WTC11 (cell line): Measurements from ENCODE around the gene GPR149. TPM values are rescaled to one million over a fixed set of nuclear protein-coding genes. Genes with fewer than 3 reads are reported as not detected.
A peak's percentile ranks its signal among the peaks of the same experiment; 100 is the strongest.

Experiments
- CBFB ChIP-seq: sonication (generic); formaldehyde crosslinking; IDR thresholded peaks from 2 replicates; pipeline ENCODE4 v1.8.1; 2022; ENCODE audit warnings: mild to moderate bottlenecking, low read depth, missing genetic modification reagents
- FOXK1 ChIP-seq: sonication (generic); formaldehyde crosslinking; IDR thresholded peaks from 2 replicates; pipeline ENCODE4 v1.8.0; 2022; ENCODE audit warnings: mild to moderate bottlenecking, moderate library complexity, missing genetic modification reagents
- HMGA2 ChIP-seq: fragments of 250-450 bp; sonication (Bioruptor Pico); IDR thresholded peaks from 2 replicates; pipeline ENCODE4 v1.4.0; 2021; ENCODE audit warnings: mild to moderate bottlenecking, moderate library complexity
- JUN ChIP-seq: sonication (generic); formaldehyde crosslinking; IDR thresholded peaks from 2 replicates; pipeline ENCODE4 v1.8.0; 2023; ENCODE audit warnings: mild to moderate bottlenecking, missing genetic modification reagents
- NR2C2 ChIP-seq: sonication (generic); formaldehyde crosslinking; IDR thresholded peaks from 2 replicates; pipeline ENCODE4 v1.8.0; 2022; ENCODE audit warnings: mild to moderate bottlenecking, missing genetic modification reagents
- PRRX2 ChIP-seq: fragments of 250-450 bp; sonication (Bioruptor Pico); IDR thresholded peaks from 2 replicates; pipeline ENCODE4 v1.8.0; 2021; ENCODE audit warnings: mild to moderate bottlenecking
- RELA ChIP-seq: sonication (generic); formaldehyde crosslinking; IDR thresholded peaks from 2 replicates; pipeline ENCODE4 v1.8.1; 2022; ENCODE audit warnings: missing genetic modification reagents, mild to moderate bottlenecking, borderline replicate concordance
- RORB ChIP-seq: fragments of 250-450 bp; sonication (Bioruptor Pico); IDR thresholded peaks from 2 replicates; pipeline ENCODE4 v1.9.0; 2021; ENCODE audit warnings: mild to moderate bottlenecking
- TCF7 ChIP-seq: sonication (generic); formaldehyde crosslinking; IDR thresholded peaks from 2 replicates; pipeline ENCODE4 v1.8.0; 2022; ENCODE audit warnings: mild to moderate bottlenecking, low read depth, missing genetic modification reagents, moderate library complexity
- ZNF219 ChIP-seq: sonication (generic); formaldehyde crosslinking; IDR thresholded peaks from 2 replicates; pipeline ENCODE4 v1.8.0; 2023; ENCODE audit warnings: missing genetic modification reagents, mild to moderate bottlenecking, borderline replicate concordance
- total RNA-seq: library from RNA; stranded (reverse); gene quantifications from 3 replicates; pipeline ENCODE4 v1.2.3, GENCODE V29; 2021
- TF ChIP-seq, protein P1 (sequence below): fragments of 250-450 bp; sonication (Bioruptor Pico); IDR thresholded peaks from 2 replicates; pipeline ENCODE4 v1.9.0; 2021; ENCODE audit warnings: mild to moderate bottlenecking
- TF ChIP-seq, protein P2 (sequence below): sonication (generic); formaldehyde crosslinking; conservative IDR thresholded peaks from 2 replicates; pipeline ENCODE4 v1.8.1; 2022; ENCODE audit warnings: mild to moderate bottlenecking, missing genetic modification reagents
- TF ChIP-seq, protein P3 (sequence below): sonication (generic); formaldehyde crosslinking; IDR thresholded peaks from 2 replicates; pipeline ENCODE4 v1.8.1; 2023; ENCODE audit warnings: mild to moderate bottlenecking, missing genetic modification reagents, borderline replicate concordance
- TF ChIP-seq, protein P4 (sequence below): sonication (generic); formaldehyde crosslinking; IDR thresholded peaks from 2 replicates; pipeline ENCODE4 v1.8.1; 2023; ENCODE audit warnings: mild to moderate bottlenecking, moderate library complexity, missing genetic modification reagents
- TF ChIP-seq, protein P5 (sequence below): sonication (generic); formaldehyde crosslinking; IDR thresholded peaks from 2 replicates; pipeline ENCODE4 v1.8.0; 2022; ENCODE audit warnings: missing genetic modification reagents
- TF ChIP-seq, protein P6 (sequence below): sonication (generic); formaldehyde crosslinking; IDR thresholded peaks from 2 replicates; pipeline ENCODE4 v1.8.1; 2022; ENCODE audit warnings: low read depth, missing genetic modification reagents, borderline replicate concordance
- TF ChIP-seq, protein P7 (sequence below): sonication (generic); formaldehyde crosslinking; IDR thresholded peaks from 2 replicates; pipeline ENCODE4 v1.8.1; 2022; ENCODE audit warnings: mild to moderate bottlenecking, moderate library complexity, missing genetic modification reagents

GPR149 gene
- total RNA-seq, 1 experiment from 2014 or later, result not detected

DNA sequence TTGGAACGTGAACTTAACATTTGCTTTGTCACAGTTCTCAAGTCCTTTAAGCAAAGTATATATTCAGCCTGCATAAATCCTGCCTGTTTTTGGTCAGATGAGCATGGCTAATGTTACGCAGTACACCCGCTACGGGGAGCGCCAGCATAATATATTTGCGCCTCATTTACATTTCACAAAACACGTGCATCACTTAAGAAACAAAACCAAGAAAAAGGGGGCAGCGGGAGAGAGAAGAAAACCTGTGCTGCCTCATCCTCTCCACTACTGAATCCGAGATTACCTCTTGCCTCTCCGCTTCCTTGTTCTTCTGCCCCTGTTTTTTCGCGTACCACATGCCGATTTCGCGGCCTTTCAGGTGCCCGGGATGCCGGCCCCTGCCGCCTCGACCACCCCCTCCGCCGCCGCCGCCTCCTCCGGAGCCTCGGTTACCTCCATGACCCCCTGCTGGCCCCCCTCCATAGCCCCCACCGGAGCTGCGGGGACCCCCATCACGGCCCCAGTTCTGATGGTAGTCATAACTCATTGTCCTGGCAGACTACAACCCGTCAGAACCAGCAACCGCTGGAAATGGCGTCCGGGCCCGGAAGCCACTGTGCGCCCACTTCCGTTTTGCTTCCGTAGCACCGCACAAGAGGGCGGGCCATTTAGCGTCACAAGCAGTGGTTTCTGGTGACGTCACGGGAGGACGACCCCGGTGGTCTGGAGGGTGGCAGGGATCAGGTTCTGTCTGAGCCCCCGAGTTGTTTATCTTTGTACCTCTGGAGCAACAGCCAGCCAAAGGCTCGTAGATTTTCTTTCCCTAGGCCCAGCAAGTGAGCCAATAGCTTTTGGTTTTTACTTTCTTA, 105.9 kb downstream of the GPR149 start, which contains the start of gene DHX36 (continued):
- TF ChIP-seq, protein P1, sequence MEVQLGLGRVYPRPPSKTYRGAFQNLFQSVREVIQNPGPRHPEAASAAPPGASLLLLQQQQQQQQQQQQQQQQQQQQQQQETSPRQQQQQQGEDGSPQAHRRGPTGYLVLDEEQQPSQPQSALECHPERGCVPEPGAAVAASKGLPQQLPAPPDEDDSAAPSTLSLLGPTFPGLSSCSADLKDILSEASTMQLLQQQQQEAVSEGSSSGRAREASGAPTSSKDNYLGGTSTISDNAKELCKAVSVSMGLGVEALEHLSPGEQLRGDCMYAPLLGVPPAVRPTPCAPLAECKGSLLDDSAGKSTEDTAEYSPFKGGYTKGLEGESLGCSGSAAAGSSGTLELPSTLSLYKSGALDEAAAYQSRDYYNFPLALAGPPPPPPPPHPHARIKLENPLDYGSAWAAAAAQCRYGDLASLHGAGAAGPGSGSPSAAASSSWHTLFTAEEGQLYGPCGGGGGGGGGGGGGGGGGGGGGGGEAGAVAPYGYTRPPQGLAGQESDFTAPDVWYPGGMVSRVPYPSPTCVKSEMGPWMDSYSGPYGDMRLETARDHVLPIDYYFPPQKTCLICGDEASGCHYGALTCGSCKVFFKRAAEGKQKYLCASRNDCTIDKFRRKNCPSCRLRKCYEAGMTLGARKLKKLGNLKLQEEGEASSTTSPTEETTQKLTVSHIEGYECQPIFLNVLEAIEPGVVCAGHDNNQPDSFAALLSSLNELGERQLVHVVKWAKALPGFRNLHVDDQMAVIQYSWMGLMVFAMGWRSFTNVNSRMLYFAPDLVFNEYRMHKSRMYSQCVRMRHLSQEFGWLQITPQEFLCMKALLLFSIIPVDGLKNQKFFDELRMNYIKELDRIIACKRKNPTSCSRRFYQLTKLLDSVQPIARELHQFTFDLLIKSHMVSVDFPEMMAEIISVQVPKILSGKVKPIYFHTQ (CRISPR knock-in tag), result no peak
- TF ChIP-seq, protein P2, sequence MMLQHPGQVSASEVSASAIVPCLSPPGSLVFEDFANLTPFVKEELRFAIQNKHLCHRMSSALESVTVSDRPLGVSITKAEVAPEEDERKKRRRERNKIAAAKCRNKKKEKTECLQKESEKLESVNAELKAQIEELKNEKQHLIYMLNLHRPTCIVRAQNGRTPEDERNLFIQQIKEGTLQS (CRISPR knock-in tag), result no peak
- TF ChIP-seq RORB (CRISPR knock-in tag) (no peak), NR2C2 (CRISPR knock-in tag) (no peak), CBFB (CRISPR knock-in tag) (no peak), JUN (CRISPR knock-in tag) (no peak), RELA (no peak), PRRX2 (no peak), TCF7 (no peak), FOXK1 (CRISPR knock-in tag) (peak; percentile 76), ZNF219 (CRISPR knock-in tag) (no peak), HMGA2 (no peak)
- TF ChIP-seq, protein P3, sequence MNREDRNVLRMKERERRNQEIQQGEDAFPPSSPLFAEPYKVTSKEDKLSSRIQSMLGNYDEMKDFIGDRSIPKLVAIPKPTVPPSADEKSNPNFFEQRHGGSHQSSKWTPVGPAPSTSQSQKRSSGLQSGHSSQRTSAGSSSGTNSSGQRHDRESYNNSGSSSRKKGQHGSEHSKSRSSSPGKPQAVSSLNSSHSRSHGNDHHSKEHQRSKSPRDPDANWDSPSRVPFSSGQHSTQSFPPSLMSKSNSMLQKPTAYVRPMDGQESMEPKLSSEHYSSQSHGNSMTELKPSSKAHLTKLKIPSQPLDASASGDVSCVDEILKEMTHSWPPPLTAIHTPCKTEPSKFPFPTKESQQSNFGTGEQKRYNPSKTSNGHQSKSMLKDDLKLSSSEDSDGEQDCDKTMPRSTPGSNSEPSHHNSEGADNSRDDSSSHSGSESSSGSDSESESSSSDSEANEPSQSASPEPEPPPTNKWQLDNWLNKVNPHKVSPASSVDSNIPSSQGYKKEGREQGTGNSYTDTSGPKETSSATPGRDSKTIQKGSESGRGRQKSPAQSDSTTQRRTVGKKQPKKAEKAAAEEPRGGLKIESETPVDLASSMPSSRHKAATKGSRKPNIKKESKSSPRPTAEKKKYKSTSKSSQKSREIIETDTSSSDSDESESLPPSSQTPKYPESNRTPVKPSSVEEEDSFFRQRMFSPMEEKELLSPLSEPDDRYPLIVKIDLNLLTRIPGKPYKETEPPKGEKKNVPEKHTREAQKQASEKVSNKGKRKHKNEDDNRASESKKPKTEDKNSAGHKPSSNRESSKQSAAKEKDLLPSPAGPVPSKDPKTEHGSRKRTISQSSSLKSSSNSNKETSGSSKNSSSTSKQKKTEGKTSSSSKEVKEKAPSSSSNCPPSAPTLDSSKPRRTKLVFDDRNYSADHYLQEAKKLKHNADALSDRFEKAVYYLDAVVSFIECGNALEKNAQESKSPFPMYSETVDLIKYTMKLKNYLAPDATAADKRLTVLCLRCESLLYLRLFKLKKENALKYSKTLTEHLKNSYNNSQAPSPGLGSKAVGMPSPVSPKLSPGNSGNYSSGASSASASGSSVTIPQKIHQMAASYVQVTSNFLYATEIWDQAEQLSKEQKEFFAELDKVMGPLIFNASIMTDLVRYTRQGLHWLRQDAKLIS (CRISPR knock-in tag), result no peak
- TF ChIP-seq, protein P4, sequence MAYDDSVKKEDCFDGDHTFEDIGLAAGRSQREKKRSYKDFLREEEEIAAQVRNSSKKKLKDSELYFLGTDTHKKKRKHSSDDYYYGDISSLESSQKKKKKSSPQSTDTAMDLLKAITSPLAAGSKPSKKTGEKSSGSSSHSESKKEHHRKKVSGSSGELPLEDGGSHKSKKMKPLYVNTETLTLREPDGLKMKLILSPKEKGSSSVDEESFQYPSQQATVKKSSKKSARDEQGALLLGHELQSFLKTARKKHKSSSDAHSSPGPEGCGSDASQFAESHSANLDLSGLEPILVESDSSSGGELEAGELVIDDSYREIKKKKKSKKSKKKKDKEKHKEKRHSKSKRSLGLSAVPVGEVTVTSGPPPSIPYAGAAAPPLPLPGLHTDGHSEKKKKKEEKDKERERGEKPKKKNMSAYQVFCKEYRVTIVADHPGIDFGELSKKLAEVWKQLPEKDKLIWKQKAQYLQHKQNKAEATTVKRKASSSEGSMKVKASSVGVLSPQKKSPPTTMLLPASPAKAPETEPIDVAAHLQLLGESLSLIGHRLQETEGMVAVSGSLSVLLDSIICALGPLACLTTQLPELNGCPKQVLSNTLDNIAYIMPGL (CRISPR knock-in tag), result no peak
- TF ChIP-seq, protein P5, sequence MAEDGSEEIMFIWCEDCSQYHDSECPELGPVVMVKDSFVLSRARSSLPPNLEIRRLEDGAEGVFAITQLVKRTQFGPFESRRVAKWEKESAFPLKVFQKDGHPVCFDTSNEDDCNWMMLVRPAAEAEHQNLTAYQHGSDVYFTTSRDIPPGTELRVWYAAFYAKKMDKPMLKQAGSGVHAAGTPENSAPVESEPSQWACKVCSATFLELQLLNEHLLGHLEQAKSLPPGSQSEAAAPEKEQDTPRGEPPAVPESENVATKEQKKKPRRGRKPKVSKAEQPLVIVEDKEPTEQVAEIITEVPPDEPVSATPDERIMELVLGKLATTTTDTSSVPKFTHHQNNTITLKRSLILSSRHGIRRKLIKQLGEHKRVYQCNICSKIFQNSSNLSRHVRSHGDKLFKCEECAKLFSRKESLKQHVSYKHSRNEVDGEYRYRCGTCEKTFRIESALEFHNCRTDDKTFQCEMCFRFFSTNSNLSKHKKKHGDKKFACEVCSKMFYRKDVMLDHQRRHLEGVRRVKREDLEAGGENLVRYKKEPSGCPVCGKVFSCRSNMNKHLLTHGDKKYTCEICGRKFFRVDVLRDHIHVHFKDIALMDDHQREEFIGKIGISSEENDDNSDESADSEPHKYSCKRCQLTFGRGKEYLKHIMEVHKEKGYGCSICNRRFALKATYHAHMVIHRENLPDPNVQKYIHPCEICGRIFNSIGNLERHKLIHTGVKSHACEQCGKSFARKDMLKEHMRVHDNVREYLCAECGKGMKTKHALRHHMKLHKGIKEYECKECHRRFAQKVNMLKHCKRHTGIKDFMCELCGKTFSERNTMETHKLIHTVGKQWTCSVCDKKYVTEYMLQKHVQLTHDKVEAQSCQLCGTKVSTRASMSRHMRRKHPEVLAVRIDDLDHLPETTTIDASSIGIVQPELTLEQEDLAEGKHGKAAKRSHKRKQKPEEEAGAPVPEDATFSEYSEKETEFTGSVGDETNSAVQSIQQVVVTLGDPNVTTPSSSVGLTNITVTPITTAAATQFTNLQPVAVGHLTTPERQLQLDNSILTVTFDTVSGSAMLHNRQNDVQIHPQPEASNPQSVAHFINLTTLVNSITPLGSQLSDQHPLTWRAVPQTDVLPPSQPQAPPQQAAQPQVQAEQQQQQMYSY (CRISPR knock-in tag), result no peak
- TF ChIP-seq, protein P6, sequence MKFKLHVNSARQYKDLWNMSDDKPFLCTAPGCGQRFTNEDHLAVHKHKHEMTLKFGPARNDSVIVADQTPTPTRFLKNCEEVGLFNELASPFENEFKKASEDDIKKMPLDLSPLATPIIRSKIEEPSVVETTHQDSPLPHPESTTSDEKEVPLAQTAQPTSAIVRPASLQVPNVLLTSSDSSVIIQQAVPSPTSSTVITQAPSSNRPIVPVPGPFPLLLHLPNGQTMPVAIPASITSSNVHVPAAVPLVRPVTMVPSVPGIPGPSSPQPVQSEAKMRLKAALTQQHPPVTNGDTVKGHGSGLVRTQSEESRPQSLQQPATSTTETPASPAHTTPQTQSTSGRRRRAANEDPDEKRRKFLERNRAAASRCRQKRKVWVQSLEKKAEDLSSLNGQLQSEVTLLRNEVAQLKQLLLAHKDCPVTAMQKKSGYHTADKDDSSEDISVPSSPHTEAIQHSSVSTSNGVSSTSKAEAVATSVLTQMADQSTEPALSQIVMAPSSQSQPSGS (CRISPR knock-in tag), result no peak
- TF ChIP-seq, protein P7, sequence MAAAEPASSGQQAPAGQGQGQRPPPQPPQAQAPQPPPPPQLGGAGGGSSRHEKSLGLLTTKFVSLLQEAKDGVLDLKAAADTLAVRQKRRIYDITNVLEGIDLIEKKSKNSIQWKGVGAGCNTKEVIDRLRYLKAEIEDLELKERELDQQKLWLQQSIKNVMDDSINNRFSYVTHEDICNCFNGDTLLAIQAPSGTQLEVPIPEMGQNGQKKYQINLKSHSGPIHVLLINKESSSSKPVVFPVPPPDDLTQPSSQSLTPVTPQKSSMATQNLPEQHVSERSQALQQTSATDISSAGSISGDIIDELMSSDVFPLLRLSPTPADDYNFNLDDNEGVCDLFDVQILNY (CRISPR knock-in tag), result no peak
